Kidney (tissue), 14 donors: ENCODE measurements around the gene ARFRP1. TPM values are rescaled to one million over a fixed set of nuclear protein-coding genes. Genes with fewer than 3 reads are reported as not detected.

ENCODE experiments used
- DNase-seq, 5 donors: peaks; one replicate each; pipeline ENCODE4 v3.0.0-alpha.2; 2013 to 2020
- FAIRE-seq: peaks from 2 replicates; lab custom pipeline; 2012; peaks lifted over from hg19 to GRCh38; lab: Jason Lieb, UNC
- H3K27ac ChIP-seq, 2 donors: one replicate each; pipeline ENCODE4 v1.7.0; 2013; ENCODE audit warnings: low read depth in 2 of 2, low read length in 2 of 2, inconsistent platforms in 1 of 2
- H3K27me3 ChIP-seq: one replicate; pipeline ENCODE4 v1.7.1; 2013; ENCODE audit warnings: low read length, inconsistent platforms; ENCODE audit not compliant: control insufficient read depth, insufficient read depth
- H3K36me3 ChIP-seq, 3 donors: one replicate each; pipeline versions ENCODE4 v1.7.0 to v1.7.1; 2013; ENCODE audit warnings: low read length in 3 of 3, control low read depth in 1 of 3, inconsistent platforms in 1 of 3; ENCODE audit not compliant: insufficient read depth in 3 of 3, control insufficient read depth in 2 of 3
- H3K4me1 ChIP-seq, 3 donors: one replicate each; pipeline versions ENCODE4 v1.7.0 to v1.7.1; 2013; ENCODE audit warnings: low read length in 3 of 3, inconsistent platforms in 1 of 3, low read depth in 1 of 3; ENCODE audit not compliant: control insufficient read depth in 2 of 3, insufficient read depth in 2 of 3
- H3K4me3 ChIP-seq, 3 donors: one replicate each; pipeline versions ENCODE4 v1.7.0 to v1.8.1; 2013; ENCODE audit warnings: low read length in 3 of 3, control low read depth in 1 of 3, inconsistent platforms in 1 of 3
- H3K9ac ChIP-seq, 3 donors: one replicate each; pipeline versions ENCODE4 v1.7.0 to v1.7.1; 2013; ENCODE audit warnings: low read length in 3 of 3, control low read depth in 1 of 3, inconsistent platforms in 1 of 3
- H3K9me3 ChIP-seq, 3 donors: one replicate each; pipeline versions ENCODE4 v1.7.0 to v1.7.1; 2013; ENCODE audit warnings: low read length in 3 of 3, control low read depth in 1 of 3, inconsistent platforms in 1 of 3; ENCODE audit not compliant: control insufficient read depth in 2 of 3, insufficient read depth in 1 of 3
- CTCF ChIP-seq: IDR thresholded peaks from 3 replicates; pipeline ENCODE4 v1.5.1; 2012; ENCODE audit warnings: mild to moderate bottlenecking, moderate library complexity, borderline replicate concordance; ENCODE audit not compliant: insufficient read depth; ENCODE audit errors: extremely low read depth
- intact Hi-C: fragments of 100-400 bp; cut with DNase I; formaldehyde crosslinking; loops from one replicate; pipeline ENCODE4 v1.11.1; 2022
- polyA plus RNA-seq: library from polyadenylated mRNA; stranded (reverse); fragments of 350-450 nt; fragmentation: Illumina TruSeq; extraction: RNeasy Lipid Tissue Mini Kit (QIAGEN cat#74804); gene quantifications from one replicate; pipeline ENCODE4 v1.2.3, GENCODE V29; 2014; ENCODE audit warnings: low read depth, low replicate concordance; ENCODE audit not compliant: insufficient read depth
- total RNA-seq: library from RNA; stranded (reverse); fragmentation: NEBNext Ultra II Directional; extraction: Animal tissue kit (Norgen Biotek cat#: 25700); gene quantifications from one replicate; pipeline ENCODE4 v1.2.1, GENCODE V29; 2021
- donor health status: control.
- donor health status: control.
- donor health status: control.
- donor health status: control.
- donor health status: control.
- donor health status: DM: yes; HTN: yes; CAD: no.
- donor health status: Normal renal cell carcinoma (clear cell type).

Gene ARFRP1
- total and polyA plus RNA-seq, 2 donors from 2014 or later = 60.6 to 71.2 TPM

GRCh38 chr20:63752411-63753101 is 44.8 kb upstream of the ARFRP1 start:
- H3K9ac ChIP-seq = no peak overlapping the region
- TF ChIP-seq CTCF = no peak
- peaks cover 0 to 3% (median 3%) of the 10 kb centered on the region in 3 donors for H3K4me1 ChIP-seq
- H3K4me3 ChIP-seq = no peak overlapping the region
- no peaks in the 10 kb centered on the region for H3K27me3 ChIP-seq
- no peak overlapping the region for H3K27ac ChIP-seq
- DNase-seq (no peak), FAIRE-seq (no peak)
- no peaks in the 10 kb centered on the region for H3K36me3 ChIP-seq
- intact Hi-C loops = no loop called here
- no peaks in the 10 kb centered on the region for H3K9me3 ChIP-seq

GRCh38 chr20:63751471-63752271 is 43.9 kb upstream of the ARFRP1 start:
- Histone ChIP-seq H3K36me3 (no peaks in the 10 kb centered on the region), H3K27ac (no peak overlapping the region), H3K4me1 (peaks cover 0 to 3% (median 3%) of the 10 kb centered on the region in 3 donors), H3K4me3 (no peak overlapping the region), H3K27me3 (no peaks in the 10 kb centered on the region), H3K9ac (no peak overlapping the region), H3K9me3 (no peaks in the 10 kb centered on the region)
- intact Hi-C loops = no loop called here
- no peak for FAIRE-seq
- no peak for TF ChIP-seq CTCF
- peak in 2 of 5 donors; percentile 51 to 70 for DNase-seq

- H3K27me3 ChIP-seq = no peaks in the 10 kb centered on the region
- H3K9ac ChIP-seq = no peak overlapping the region
- no peak for FAIRE-seq
- no peaks in the 10 kb centered on the region for H3K36me3 ChIP-seq
- DNase-seq = peak in 1 of 5 donors; percentile 75
- no peak overlapping the region for H3K27ac ChIP-seq
- no peak for TF ChIP-seq CTCF
- H3K4me3 ChIP-seq = no peak overlapping the region
- intact Hi-C loops = no loop called here
- H3K9me3 ChIP-seq = no peaks in the 10 kb centered on the region
- peaks cover 0 to 3% (median 3%) of the 10 kb centered on the region in 3 donors for H3K4me1 ChIP-seq
Observed at GRCh38 chr20:63750807-63751470, 43.2 kb upstream of the ARFRP1 start.
